Fibroblast of the aortic adventitia (primary cell): ENCODE results near the gene ZFAND3. TPM values are rescaled to one million over a fixed set of nuclear protein-coding genes. Genes with fewer than 3 reads are reported as not detected.

Experiments used
- DNase-seq: peaks from one replicate; pipeline ENCODE4 v3.0.0-alpha.2; 2010; ENCODE audit warnings: low read depth
- H3K4me3 ChIP-seq: 2 replicates; pipeline ENCODE4 v1.5.1; 2011; ENCODE audit warnings: low read depth, mild to moderate bottlenecking, control low read depth, low read length, moderate library complexity
- total RNA-seq: library from RNA; depleted of rRNA; stranded (reverse); fragments of >200 nt; gene quantifications from 2 replicates; pipeline ENCODE4 v1.2.3, GENCODE V29; 2012; ENCODE audit warnings: low replicate concordance
- TF ChIP-seq, protein P1 (sequence below): IDR thresholded peaks from 2 replicates; pipeline ENCODE4 v1.5.1; 2011; ENCODE audit warnings: mild to moderate bottlenecking, low read length, control low read depth, inconsistent platforms; ENCODE audit not compliant: insufficient read depth

Gene ZFAND3
- total RNA-seq, 1 donor = 31.3 TPM

DNA sequence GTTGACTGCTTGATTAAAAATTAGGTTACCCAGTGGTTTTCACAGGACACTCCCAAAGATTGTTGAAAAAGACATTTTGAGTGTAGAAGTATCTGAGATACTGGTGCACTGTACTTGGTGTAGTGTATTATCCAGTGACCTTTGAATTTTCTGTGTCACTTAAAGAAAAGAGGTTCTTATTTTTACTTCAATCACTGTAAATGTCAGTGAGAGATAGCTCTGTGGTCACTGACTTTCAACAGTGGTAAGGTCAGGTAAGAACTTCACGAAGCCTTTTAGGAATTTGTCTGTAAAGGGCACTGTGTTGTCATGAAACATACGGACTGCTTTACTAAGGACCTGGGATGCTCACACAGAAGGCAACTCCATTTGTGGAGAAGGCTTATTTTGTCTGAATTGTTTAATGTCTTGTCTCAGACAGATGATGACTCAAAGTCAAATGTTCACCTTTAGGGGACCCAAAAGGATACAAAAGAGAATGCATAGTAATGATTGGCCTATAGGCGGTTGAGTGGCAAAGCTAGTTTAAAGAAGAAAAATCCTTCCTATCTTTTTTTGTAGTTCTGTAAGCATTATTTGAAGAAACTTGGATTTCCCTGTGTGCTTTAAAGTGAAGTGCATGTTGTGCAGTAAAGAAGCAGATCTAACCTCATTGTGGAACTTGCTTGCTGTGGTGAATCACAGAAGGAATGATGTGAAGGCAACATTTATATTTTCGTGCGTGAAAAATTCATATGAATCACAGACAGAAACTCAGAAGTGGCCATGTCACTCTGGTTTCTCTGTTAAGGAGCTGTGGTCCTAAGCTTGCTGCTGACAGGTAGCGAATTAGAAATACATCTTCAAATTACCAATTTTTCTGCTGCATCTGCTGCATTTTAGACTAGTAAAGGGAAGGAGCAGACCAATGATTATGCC is 47.3 kb downstream of the ZFAND3 start:
- no peak for DNase-seq
- H3K4me3 ChIP-seq = no peak overlapping the region
- TF ChIP-seq, protein P1, sequence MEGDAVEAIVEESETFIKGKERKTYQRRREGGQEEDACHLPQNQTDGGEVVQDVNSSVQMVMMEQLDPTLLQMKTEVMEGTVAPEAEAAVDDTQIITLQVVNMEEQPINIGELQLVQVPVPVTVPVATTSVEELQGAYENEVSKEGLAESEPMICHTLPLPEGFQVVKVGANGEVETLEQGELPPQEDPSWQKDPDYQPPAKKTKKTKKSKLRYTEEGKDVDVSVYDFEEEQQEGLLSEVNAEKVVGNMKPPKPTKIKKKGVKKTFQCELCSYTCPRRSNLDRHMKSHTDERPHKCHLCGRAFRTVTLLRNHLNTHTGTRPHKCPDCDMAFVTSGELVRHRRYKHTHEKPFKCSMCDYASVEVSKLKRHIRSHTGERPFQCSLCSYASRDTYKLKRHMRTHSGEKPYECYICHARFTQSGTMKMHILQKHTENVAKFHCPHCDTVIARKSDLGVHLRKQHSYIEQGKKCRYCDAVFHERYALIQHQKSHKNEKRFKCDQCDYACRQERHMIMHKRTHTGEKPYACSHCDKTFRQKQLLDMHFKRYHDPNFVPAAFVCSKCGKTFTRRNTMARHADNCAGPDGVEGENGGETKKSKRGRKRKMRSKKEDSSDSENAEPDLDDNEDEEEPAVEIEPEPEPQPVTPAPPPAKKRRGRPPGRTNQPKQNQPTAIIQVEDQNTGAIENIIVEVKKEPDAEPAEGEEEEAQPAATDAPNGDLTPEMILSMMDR = no peak

DNA sequence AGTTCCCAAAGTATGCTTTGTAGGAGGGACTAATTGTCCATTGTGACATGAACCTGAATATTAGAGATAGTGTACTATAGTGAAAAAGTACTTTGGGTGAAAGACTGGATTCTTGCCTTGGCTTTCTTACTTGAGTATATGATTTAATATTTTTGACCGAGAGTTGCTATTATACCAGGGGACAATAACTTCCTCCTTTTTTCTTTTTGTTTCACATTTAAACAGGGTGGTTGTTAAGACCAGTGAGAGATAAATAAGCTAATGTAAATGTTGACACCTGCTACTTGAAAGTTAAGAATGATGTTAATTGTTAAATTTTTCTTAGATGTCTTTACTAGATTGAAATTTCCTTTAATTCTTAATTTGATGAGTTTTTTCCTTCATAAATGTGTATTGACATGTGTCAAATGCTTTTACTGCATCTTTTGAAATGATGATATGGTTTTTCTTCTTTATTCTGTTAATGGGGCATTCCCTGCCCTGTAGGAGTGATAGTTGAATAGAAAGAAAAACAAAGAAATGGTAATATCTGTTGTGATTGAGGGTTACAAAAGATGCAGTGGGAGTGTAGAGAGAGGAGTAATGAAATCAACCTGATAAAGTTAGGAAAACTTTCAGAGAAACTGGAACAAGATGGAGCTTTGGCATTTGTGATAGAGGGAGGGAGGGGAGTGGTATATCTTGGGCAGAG is 48.4 kb downstream of the ZFAND3 start:
- TF ChIP-seq, protein P1 = no peak
- H3K4me3 ChIP-seq = no peak overlapping the region
- DNase-seq = no peak

DNA sequence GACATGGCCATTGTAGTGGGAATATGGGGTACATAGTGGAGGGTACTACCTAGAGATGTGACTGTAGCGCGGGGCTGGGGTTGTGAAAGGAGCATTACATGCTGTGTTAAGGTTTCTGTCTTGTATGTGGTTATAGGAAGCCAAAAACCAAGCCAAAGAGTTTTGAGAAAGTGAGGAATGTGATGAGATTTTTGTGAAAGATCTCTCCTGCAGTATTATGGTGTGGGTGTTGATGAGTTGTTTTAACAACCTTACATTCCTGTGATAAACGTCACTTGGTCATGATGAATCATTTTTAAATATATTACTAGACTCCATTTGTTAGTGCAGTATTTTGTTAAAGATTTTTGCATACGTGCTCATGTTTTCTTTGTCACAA is 48.9 kb downstream of the ZFAND3 start:
- H3K4me3 ChIP-seq = no peak overlapping the region
- peak; percentile 78 for DNase-seq
- TF ChIP-seq, protein P1 = no peak

DNA sequence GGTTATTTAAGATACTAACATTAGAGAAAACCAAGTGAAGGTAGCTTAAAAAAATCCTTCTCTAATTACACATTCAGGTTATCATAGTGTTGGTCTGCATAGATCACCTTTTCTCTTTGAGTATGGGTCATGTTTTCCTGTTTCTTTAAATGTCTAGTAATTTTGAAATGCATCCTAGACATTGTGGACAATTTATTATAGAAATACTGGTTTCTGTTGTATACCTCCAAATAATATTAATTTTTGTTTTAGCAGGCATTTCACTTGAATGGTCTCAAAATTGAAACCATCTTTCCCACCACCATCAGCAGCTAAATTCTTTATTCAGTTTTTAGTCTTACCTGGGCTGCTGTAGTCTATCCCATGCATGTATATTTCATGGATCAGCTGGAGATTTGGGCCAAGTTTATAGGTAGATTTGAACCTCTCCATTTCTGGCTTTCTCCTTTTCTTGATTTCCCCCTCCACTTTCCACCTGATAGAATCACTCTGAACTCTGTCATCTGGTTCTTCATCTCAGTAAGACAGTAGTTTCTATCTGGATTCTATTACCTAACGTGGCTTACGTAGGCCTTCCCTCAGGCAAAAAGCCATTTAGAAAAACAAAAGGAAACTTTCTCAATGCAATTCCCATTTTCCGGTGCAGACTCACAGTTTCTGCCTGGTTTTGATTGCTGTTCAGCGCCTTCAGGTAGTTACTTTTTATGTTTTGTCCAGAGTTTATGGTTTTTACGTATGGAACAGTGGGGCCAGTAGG is 52.3 kb downstream of the ZFAND3 start:
- no peak overlapping the region for H3K4me3 ChIP-seq
- no peak for DNase-seq
- TF ChIP-seq, protein P1 = no peak

DNA sequence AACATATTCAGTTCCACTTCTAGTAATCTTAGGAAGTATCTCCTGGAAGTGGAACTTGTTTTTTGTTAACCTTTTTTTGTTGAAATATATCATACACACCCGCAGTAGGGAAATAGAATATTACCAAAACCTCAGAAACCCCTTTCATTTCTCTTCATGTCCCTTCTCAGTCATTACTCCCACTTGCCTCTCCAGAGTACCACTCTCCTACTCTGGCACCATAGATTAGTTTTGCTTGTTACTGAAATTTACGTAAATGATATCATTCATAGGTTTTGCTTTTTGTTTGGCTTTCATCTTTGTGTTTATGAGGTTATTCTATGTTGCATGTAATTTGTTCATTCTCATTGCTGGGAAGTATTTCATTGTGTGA is 52.8 kb downstream of the ZFAND3 start:
- TF ChIP-seq, protein P1 = no peak
- DNase-seq = no peak

DNA sequence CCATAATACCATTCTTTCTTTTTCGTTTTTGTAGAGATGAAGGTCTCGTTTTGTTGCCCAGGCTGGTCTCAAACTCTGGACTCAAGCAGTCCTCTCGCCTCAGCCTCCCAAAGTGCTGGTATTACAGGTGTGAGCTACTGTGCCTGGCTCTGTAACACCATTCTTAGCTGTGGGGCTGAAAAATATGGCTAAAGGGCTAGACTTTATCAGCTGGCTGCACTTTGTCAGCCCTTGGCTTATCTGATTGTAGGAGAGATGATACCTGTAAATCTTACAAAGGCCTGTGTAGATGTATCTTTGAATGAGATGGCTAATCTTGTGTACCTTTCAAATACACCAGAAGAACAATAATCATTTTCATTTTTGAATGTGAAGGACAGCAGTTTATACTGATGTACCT is 55.2 kb downstream of the ZFAND3 start:
- TF ChIP-seq, protein P1 = no peak
- H3K4me3 ChIP-seq = no peak overlapping the region
- DNase-seq = no peak

More for the DNA sequence above, 52.8 kb downstream of the ZFAND3 start:
- H3K4me3 ChIP-seq = no peak overlapping the region
